ENCODE measurements around the gene SLC25A24.
"Not testable (repeated sequence)": the region's sequence is repeated elsewhere in the genome, so short reads cannot be mapped to it uniquely, and the experiment has no call there.

The SLC25A24 gene

GRCh38 chr1:108199781-108200686 lies at the start of gene SLC25A24:
TSS of gene SLC25A24 (minus strand) at chr1:108200343. CDS start at chr1:108200138, 205 bp downstream.
- DNase-seq: peak; percentile 77

- not testable (repeated sequence) for DNase-seq
Observed at GRCh38 chr1:108243976-108244375, 43.8 kb upstream of the SLC25A24 start, which contains the start of gene NBPF4. TSS of gene NBPF4 (minus strand) at chr1:108244076. CDS start at chr1:108243761, 315 bp downstream.

- DNase-seq: not testable (repeated sequence)
Observed at GRCh38 chr1:108239426-108239825, 39.3 kb upstream of the SLC25A24 start.

- not testable (repeated sequence) for DNase-seq
Observed at GRCh38 chr1:108235308-108235707, 35.2 kb upstream of the SLC25A24 start.

- not testable (repeated sequence) for DNase-seq
Observed at GRCh38 chr1:108232183-108232582, 32.0 kb upstream of the SLC25A24 start.

- not testable (repeated sequence) for DNase-seq
Observed at GRCh38 chr1:108229976-108230375, 29.8 kb upstream of the SLC25A24 start.

- not testable (repeated sequence) for DNase-seq
Observed at GRCh38 chr1:108227772-108228171, 27.6 kb upstream of the SLC25A24 start.

- DNase-seq: not testable (repeated sequence)
Observed at GRCh38 chr1:108226855-108227254, 26.7 kb upstream of the SLC25A24 start.

GRCh38 chr1:108223226-108223625 lies 23.1 kb upstream of the SLC25A24 start:
- not testable (repeated sequence) for DNase-seq

- DNase-seq: not testable (repeated sequence)
Observed at GRCh38 chr1:108217515-108218174, 17.5 kb upstream of the SLC25A24 start.

GRCh38 chr1:108217007-108217406 lies 16.9 kb upstream of the SLC25A24 start:
- DNase-seq: not testable (repeated sequence)

- not testable (repeated sequence) for DNase-seq
Observed at GRCh38 chr1:108216028-108216890, 16.1 kb upstream of the SLC25A24 start.

- DNase-seq: peak; percentile 37
Observed at GRCh38 chr1:108214641-108215465, 14.7 kb upstream of the SLC25A24 start.

- no peak for DNase-seq
Observed at GRCh38 chr1:108211014-108211413, 10.9 kb upstream of the SLC25A24 start.

- no peak for DNase-seq
Observed at GRCh38 chr1:108209456-108210108, 9.4 kb upstream of the SLC25A24 start.

GRCh38 chr1:108208724-108209446 lies 8.7 kb upstream of the SLC25A24 start:
- DNase-seq: no peak

GRCh38 chr1:108203582-108203981 lies 3.4 kb upstream of the SLC25A24 start:
- DNase-seq: not testable (repeated sequence)

- DNase-seq: no peak
Observed at GRCh38 chr1:108201687-108202086, 1.5 kb upstream of the SLC25A24 start.

GRCh38 chr1:108200687-108201051 lies 526 bp upstream of the SLC25A24 start:
- DNase-seq: peak; percentile 69

GRCh38 chr1:108199201-108199691 lies 897 bp downstream of the SLC25A24 start:
- DNase-seq: no peak
